ENCODE data around the gene SMAD7. TPM values are rescaled to one million over a fixed set of nuclear protein-coding genes. Genes with fewer than 3 reads are reported as not detected.

Gene SMAD7, protein sequence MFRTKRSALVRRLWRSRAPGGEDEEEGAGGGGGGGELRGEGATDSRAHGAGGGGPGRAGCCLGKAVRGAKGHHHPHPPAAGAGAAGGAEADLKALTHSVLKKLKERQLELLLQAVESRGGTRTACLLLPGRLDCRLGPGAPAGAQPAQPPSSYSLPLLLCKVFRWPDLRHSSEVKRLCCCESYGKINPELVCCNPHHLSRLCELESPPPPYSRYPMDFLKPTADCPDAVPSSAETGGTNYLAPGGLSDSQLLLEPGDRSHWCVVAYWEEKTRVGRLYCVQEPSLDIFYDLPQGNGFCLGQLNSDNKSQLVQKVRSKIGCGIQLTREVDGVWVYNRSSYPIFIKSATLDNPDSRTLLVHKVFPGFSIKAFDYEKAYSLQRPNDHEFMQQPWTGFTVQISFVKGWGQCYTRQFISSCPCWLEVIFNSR
- total RNA-seq = 10 to 100 TPM; 17.1 to 49.0 TPM
- long read RNA-seq, full-length matches to known transcripts = 20 of 32 reads
- long read RNA-seq, partial matches to known transcripts = 0 of 32 reads
- long read RNA-seq, other reads (novel, unspliced or antisense) = 12 of 32 reads

DNA sequence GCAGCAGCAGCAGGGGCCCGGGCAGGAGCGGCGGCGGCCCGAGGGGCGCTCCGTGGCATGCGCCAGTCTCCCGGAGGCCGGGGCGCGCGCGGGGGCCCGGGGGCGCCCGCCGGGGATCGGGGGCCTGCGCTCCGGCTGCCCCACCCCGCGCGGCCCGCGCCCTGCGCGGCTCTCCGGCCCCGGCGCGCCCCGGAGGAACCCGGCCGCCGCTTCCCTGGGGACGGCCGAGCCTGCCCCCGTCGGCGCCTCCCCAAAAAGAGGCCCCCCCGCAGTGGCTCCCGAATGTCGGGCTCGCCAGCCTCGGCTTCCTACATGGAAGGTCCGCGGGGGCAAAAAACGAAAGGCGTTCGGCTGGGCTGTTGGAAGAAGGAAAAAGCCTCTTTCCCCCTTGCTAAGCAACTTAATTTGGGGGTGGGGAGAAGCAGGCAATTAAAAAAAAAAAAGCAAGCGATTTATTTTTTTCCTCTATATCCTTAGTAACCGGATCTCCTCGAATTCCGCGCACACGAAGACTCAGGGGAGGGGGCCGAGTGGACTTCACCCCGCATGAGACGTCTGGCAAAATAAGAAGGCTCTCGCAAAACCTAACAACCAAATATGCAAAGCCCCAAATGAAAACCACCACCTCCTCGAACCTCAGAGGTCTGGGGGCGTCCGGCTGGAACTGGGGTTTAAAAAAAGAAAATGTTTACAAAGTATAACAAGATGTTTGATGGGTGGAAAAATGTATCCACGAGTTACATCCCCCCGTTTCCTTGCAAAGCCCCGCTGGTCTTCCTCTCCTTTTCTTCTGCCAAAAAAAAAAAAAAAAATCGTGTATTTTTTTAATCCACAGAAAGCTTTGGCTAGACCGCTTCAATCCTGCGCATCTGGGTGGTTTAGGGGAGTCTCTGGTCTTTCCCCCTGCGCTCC lies at the start of gene SMAD7:
Gene SMAD7 (minus strand): TSS at position 430 of the 912 bp plus-strand sequence. CDS start 541 bp downstream, outside the sequence.
- ATAC-seq = no peak
- intact Hi-C loops (cut with DNase I) = loop anchor here (10.0 kb wide), 2 partner anchors 104 to 236 kb away; no protein-coding TSS in a partner anchor
- DNase-seq = no peak

DNA sequence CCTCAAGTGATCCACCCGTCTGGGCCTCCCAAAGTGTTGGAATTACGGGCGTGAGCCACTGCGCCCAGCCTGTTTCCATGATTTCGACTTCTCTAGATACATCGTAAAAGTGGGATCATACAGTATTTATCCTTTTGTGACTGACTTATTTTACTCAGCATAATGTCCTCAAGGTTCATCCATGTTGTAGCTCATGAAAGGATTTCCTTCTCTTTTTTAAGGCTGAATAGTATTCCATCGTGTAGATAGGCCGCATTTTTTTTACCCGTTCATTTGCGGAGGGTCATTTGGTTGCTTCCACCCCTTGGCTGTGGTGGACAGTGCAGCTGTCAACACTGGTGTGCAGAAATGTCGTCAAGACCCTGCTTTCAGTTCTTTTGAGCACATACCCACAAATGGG lies 48.8 kb upstream of the SMAD7 start:
- intact Hi-C loops (cut with DNase I) = loop anchor here in 1 of 2 donors (5.0 kb wide), 1 partner anchor 222 kb away; no protein-coding TSS in a partner anchor
- ATAC-seq (no peak), DNase-seq (no peak)

DNA sequence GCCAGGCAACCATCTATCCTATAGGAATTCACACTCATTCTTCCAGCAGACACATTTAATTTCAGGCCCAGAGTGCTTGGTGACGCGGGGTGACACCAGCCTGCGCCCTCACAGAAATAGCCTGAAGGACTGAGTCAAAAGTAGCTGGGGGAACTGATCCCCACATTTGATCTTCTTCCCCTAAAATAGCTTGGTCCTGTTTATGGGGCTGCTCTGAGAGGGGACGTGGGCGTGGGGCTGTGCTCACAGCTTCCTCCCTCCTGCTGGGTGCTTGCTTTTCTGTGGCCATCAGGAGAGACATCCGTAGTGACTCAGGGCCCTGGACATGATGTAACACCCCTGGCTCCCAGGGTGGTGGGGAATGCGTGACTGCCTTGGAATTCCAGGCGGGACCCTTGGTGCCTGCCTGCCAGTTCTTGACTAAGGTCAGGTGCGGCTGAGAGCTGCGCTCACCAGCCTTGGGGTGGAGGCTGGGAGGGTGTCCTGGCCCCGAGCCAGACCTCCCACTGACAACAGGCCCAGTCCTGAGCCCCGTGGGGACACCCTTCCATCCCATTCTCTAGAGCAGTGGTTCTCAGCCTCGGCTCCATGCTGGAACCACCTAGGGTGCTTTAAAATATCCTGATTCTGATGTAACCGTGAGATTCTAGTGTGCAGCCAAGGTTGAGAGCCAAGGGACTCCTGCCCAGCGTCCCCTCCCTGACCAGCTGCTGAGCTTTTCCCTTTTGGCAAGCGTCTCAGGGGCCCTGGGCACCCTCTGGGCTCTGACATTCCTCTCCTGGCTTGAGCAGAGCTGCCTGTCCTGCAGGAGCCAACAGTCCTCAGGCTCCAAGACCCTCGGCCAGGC lies 47.4 kb upstream of the SMAD7 start:
- peak; percentile 74 to 82 for ATAC-seq
- peak; percentile 82 for DNase-seq
- intact Hi-C loops (cut with DNase I) = loop anchor here in 1 of 2 donors (5.0 kb wide), 1 partner anchor 221 kb away; no protein-coding TSS in a partner anchor

DNA sequence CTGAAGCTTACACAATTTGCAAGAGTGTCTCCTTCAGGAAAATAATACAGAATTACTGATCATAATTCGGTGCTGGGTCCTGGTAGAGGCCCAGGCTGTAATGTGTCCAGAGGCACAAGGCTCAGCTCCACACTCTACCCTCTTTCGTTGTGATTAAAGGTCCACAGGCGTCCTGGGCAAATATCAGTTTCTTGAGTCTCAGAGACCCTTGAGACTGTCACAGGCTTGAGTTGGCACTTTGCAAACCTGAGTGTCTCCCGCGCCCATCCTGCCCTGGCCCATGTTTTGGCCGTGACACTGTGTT lies 46.9 kb upstream of the SMAD7 start:
- ATAC-seq (no peak), DNase-seq (peak; percentile 28)
- intact Hi-C loops (cut with DNase I) = loop anchor here in 1 of 2 donors (5.0 kb wide), 1 partner anchor 220 kb away; no protein-coding TSS in a partner anchor

DNA sequence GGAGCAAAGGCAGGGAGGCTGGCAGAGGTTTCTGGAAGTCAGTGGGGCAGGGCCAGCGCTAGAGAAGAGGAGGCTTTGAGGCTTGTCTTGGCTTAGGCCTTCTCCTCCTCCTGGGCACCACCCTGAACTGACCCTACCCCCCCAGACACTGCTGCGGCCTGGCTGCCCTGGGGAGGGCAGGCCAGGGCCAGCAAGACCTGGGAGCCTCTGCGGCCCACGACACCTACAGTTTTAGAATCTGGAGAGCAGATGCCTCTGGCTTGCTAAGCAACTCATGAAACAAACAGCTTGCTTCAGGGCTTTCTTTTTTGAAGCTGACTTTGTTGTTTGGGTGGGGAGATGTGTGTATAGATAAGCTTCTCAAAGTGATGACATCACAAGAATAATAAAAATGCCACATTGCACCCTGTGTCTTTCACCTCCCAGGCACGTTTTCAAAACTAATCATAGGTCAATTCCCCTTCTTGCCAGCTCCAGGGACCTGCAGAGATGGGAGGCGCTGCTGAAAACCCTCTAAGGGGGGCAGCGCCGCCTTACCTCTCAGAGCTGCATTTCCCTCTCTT lies 46.2 kb upstream of the SMAD7 start:
- intact Hi-C loops (cut with DNase I) = loop anchor here in 1 of 2 donors (5.0 kb wide), 1 partner anchor 220 kb away; no protein-coding TSS in a partner anchor
- ATAC-seq = no peak

DNA sequence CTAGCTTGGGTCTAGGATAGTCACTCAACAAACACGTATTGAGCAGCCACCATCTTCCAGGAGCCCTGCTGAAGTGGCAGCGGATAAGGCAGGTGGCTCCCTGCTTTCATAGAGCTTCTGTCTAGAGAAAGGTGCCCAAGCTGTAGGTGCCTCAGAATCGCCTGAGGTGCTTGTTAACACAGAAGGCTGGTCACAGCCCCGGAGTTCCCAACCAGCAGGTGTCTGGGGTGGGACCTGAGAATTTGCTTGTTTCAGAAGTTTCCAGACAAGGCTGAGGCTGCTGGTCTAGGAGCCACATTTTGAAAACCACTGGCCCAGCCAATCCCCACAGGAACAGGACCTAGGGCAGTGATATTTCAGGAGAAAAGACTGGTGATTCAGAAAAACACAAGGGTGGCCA lies 45.3 kb upstream of the SMAD7 start:
- intact Hi-C loops (cut with DNase I) = loop anchor here in 1 of 2 donors (5.0 kb wide), 1 partner anchor 219 kb away; no protein-coding TSS in a partner anchor
- ATAC-seq (no peak), DNase-seq (no peak)

More for the DNA sequence above, 46.2 kb upstream of the SMAD7 start:
- peak; percentile 3 for DNase-seq

DNA sequence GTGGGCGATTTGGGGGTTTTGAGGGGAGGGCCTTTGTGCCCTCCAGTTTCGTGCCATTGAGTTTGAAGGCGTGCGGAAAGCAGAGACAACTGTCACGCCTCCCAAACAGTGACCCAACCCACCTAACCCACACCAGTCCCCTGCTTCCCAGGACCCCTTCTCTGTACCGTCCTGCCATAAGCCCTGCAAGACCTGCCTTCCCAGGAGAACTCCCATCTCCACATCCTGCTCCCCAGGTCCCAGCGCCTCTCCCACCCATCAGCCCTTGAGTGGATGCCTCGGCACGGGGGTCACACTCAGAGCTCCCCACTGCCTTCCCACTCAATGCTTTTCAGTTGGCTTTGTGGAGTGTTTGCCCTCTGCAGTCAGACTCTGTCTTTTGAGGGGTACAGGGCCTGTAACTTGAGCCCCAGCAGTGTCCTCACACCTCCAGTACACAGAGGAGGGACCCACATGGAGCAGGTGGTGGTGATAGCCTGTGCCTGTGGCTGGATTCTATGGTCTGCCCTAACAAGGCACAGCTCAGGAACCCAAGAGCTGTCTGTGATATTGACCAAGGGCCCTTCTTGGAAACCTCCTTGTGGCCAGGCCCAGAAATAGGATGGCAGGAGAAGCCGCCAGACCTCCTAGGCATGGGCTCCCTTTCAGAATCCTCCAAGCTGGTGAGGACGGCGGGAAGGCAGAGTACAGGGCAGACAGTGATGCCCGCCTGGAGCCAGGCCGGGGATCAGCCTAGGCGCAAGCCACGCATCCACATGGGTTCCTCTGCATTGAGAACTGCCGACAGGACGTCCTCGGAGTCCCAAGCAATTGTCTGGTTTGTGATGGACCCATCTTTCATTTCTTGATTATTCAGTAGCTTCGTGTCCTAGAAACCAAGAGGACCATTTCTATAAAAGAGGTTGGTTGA lies 44.4 kb upstream of the SMAD7 start:
- intact Hi-C loops (cut with DNase I) = loop anchor here in 1 of 2 donors (5.0 kb wide), 1 partner anchor 218 kb away; no protein-coding TSS in a partner anchor
- no peak for DNase-seq
- ATAC-seq = no peak

DNA sequence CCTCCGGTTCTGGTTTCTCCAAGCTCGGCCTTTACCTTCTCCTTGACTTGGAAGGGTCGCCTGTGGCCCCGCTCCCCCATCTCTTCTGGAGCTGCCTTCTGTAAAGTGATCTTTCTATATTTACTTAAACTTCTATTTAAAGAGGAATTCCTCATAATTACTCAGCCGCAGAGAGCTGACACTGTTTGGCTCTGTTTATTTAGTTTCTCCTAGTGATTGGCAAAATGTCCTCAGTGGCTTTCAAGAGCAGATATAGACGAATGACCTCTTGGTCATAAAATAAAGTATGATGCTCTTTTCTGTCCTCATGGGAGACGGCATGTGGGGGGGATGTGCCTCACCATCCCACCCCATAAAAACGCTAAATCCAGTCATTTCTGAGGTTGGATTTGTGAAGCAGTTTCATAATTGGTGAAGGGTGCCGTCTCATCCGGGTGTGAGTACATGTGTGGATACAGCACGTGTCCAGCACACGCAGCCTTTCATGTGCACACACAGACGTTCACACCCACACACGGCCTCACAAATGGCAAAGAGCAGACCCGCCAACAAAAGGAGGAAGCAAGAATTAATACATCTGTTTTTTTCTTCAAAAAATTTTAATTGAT lies 43.4 kb upstream of the SMAD7 start:
- ATAC-seq = peak; percentile 12 to 13
- intact Hi-C loops (cut with DNase I) = no loop called here
- DNase-seq = peak; percentile 59

DNA sequence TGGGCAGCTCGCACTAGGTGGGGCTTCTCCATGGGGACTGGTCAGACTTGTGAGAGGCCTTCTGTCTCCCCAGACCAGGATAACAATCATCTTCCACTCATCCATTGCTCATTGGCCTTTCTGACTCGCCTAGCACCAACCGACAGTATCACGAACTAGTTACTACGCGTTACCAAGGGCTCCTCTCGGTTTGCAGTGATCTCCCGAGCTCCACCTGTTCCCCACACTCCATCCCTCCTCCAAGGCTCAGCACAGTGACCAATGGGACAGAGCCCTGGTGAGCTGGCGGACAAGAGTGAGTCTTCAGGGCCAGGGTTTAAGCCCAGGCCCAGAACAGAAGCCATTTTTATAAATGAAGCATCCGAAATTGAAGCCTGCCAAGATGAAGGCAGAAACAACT lies 42.8 kb upstream of the SMAD7 start:
- ATAC-seq (no peak), DNase-seq (no peak)
- intact Hi-C loops (cut with DNase I) = no loop called here

DNA sequence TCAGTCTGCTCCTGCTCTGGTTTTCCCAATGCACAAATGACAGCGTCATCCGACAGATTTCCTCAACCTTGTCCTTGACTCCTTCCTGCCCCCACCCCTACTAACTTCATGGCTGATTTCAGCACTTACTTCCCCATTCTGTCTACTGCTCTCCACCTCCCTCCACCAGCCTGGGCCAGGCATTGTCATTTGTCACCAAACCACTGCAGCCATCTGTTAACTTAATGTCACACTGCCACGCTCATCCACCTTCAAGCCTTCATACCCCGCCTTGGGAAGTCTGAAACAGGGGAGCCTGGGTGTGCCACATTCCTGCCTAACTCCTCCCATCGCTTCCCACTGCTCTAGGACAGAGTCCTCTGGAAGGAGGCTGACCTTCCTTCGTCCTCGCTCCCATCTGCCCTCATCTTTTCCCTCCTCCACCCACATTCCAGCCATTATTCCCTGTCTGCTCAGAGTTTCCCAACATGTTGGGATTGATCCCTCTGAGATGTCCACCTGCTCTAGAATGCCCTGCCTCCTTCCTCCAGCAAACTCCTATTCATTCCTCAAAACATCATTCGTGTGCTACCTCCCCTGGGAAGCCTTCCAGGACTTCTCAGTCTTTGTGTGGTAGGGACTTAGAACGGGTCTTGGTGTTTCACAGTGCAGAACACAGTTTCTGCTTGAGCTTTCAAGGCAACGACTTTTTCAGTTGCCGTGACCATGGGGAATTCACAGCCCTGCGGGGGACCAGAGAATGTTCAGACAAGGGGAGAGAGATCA lies 42.2 kb upstream of the SMAD7 start:
- DNase-seq (no peak), ATAC-seq (peak in 1 of 2 donors; percentile 7)
- intact Hi-C loops (cut with DNase I) = no loop called here

DNA sequence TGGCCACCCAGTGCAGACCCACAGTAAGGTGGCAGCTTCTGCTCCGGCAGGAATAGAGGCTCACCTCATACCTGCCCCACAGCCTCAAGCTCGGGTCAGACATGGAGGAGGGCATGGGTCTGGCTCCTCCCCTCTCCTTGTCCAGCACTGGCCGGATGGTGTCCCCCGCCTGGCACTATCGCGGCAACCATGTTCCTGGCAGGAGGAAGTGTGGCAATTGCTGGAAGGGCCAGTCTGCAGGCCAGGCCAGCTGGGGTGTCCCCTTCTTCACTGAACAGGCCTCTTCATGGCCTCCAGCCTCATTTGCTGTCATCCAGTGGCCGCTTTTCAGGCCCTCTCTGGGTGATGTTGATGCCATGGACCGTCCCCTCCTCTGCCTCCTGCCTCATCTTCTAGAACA lies 41.4 kb upstream of the SMAD7 start:
- no peak for ATAC-seq
- no peak for DNase-seq
- intact Hi-C loops (cut with DNase I) = no loop called here

DNA sequence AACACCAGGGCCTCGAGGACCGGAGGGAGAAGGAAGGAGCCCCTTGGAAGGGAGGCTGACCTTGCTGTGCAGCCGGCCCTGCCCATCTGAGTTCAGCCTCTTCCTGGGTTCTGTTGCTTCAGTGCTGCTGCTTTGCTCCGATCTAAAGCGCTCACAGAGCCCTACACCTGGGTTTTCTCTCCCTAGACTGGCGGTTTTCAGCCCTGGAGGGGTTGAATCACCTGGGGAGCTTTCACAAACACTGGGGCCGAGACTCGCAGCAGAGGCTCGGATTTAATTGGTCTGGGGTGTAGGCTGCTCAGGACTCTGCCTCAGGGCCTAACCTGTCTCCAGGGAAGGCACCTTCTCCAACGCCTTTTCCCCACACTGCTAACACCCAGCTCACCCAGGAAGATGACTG lies 40.9 kb upstream of the SMAD7 start:
- ATAC-seq (no peak), DNase-seq (no peak)
- intact Hi-C loops (cut with DNase I) = no loop called here

DNA sequence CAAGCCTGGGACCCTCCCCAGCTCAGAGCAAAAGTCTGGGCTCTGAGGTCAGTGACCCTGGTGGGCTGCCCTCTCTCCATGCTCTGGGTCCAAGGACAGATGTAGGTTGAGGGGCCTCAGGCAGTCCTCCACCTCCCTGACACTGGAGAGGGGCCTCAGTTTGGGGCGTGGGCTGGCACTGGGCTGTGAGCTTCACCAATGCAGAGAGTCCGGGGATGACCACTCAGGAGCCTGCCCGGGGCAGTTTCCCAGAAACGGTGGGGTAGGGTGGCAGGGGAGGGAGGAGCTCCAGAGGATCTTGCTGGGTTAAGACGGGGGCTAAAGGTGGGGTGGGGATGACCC lies 40.5 kb upstream of the SMAD7 start:
- ATAC-seq (no peak), DNase-seq (no peak)
- intact Hi-C loops (cut with DNase I) = no loop called here

DNA sequence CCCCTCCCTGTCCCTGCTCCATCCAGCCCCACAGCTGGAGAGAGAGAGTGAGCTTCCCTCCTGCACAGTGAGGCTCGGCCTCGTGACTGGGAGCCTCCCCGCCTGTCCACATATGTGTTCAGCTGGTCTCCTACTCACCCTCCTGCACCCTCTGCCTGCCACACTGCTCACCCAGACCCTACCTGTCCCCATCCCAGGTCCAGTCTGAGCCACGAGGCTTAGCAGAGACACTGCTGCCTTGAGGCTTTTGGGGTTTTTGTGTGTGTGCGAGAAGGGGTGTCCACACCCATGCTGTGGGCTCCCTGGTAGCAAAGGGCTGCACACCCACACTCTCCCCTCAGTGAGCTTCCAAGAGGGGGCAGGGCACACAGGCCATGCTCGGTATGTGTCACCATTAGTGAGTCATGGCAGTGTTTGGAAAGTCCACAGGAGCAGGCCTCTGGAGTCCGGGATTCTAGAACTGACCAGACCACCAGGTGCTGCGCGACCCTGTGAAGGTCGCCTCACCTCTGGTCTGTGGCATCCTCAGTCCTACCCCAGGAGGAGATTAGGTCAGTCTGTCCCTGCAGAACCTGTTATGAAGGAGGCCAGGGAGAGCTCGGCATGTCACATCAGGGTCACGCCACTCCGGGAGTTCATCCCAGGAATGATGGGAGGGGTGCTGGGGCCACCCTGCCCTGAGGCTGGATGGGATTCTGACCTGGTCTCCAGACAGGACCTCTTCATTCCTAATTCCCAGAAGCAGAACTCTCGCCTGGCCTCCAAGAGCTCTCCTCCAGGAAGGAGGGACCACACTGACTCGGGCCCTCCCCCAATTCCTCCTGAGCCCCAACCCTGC lies 39.9 kb upstream of the SMAD7 start:
- intact Hi-C loops (cut with DNase I) = no loop called here
- DNase-seq (peak; percentile 49), ATAC-seq (peak; percentile 10 to 67)
